Measurements from ENCODE around the gene LPCAT3. TPM values are rescaled to one million over a fixed set of nuclear protein-coding genes. Genes with fewer than 3 reads are reported as not detected.

The LPCAT3 gene
- total RNA-seq, 1 donor from 2014 or later, result 6.6 TPM

DNA sequence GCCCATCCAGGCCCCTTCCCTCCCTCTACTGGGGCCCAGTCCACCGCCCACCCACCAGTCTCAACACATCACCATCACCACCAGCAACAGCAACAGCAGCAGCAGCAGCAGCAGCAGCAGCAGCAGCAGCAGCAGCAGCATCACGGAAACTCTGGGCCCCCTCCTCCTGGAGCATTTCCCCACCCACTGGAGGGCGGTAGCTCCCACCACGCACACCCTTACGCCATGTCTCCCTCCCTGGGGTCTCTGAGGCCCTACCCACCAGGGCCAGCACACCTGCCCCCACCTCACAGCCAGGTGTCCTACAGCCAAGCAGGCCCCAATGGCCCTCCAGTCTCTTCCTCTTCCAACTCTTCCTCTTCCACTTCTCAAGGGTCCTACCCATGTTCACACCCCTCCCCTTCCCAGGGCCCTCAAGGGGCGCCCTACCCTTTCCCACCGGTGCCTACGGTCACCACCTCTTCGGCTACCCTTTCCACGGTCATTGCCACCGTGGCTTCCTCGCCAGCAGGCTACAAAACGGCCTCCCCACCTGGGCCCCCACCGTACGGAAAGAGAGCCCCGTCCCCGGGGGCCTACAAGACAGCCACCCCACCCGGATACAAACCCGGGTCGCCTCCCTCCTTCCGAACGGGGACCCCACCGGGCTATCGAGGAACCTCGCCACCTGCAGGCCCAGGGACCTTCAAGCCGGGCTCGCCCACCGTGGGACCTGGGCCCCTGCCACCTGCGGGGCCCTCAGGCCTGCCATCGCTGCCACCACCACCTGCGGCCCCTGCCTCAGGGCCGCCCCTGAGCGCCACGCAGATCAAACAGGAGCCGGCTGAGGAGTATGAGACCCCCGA lies 81.4 kb downstream of the LPCAT3 start:
- no peak for DNase-seq

DNA sequence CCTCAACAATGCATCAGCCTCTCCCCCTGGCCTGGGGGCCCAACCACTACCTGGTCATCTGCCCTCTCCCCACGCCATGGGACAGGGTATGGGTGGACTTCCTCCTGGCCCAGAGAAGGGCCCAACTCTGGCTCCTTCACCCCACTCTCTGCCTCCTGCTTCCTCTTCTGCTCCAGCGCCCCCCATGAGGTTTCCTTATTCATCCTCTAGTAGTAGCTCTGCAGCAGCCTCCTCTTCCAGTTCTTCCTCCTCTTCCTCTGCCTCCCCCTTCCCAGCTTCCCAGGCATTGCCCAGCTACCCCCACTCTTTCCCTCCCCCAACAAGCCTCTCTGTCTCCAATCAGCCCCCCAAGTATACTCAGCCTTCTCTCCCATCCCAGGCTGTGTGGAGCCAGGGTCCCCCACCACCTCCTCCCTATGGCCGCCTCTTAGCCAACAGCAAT lies 82.1 kb downstream of the LPCAT3 start:
- no peak for DNase-seq

DNA sequence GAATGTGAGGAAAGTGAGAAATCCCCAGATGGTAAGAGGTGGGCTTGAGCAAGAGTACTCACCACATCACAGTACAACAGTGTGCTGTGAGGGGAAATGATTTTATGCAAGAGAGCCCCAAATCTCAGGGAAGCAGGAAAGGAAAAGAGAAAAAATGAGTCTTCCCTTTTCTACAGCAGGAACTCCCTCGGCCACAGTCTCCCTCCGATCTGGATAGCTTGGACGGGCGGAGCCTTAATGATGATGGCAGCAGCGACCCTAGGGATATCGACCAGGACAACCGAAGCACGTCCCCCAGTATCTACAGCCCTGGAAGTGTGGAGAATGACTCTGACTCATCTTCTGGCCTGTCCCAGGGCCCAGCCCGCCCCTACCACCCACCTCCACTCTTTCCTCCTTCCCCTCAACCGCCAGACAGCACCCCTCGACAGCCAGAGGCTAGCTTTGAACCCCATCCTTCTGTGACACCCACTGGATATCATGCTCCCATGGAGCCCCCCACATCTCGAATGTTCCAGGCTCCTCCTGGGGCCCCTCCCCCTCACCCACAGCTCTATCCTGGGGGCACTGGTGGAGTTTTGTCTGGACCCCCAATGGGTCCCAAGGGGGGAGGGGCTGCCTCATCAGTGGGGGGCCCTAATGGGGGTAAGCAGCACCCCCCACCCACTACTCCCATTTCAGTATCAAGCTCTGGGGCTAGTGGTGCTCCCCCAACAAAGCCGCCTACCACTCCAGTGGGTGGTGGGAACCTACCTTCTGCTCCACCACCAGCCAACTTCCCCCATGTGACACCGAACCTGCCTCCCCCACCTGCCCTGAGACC lies 82.7 kb downstream of the LPCAT3 start:
- DNase-seq, result no peak

DNA sequence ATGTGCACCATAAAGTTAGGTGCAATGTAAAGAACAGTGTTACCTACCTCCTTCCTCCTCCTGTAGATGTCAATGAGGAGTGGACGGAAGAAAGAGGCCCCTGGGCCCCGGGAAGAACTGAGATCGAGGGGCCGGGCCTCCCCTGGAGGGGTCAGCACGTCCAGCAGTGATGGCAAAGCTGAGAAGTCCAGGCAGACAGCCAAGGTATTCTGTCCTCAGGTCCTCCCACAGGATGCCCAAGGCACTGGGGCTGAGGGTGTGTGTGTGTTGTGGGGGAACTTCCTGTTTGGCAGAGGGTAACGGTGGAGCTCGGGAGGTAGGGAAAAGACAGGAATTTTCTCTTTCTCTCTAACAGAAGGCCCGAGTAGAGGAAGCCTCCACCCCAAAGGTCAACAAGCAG lies 84.2 kb downstream of the LPCAT3 start:
- DNase-seq, result no peak

DNA sequence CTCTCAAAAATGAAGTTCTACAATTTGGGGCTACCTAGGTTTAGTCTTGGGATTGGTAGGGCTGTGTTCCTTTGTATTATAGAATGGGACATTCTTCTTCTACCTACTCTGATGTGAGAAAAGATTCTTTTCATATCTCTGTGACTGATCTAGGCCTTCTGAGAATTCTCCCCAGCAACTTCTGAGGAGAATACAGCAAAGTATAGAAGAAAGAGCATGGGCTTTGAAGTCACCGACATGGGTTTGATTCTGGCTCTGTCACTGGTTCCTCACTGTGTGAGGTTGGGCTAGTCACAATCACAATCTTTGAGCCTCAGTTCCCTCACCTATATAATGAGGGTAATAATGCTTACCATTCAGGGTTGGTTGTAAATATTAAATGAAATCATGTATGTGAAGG lies 85.5 kb downstream of the LPCAT3 start:
- DNase-seq, result no peak

DNA sequence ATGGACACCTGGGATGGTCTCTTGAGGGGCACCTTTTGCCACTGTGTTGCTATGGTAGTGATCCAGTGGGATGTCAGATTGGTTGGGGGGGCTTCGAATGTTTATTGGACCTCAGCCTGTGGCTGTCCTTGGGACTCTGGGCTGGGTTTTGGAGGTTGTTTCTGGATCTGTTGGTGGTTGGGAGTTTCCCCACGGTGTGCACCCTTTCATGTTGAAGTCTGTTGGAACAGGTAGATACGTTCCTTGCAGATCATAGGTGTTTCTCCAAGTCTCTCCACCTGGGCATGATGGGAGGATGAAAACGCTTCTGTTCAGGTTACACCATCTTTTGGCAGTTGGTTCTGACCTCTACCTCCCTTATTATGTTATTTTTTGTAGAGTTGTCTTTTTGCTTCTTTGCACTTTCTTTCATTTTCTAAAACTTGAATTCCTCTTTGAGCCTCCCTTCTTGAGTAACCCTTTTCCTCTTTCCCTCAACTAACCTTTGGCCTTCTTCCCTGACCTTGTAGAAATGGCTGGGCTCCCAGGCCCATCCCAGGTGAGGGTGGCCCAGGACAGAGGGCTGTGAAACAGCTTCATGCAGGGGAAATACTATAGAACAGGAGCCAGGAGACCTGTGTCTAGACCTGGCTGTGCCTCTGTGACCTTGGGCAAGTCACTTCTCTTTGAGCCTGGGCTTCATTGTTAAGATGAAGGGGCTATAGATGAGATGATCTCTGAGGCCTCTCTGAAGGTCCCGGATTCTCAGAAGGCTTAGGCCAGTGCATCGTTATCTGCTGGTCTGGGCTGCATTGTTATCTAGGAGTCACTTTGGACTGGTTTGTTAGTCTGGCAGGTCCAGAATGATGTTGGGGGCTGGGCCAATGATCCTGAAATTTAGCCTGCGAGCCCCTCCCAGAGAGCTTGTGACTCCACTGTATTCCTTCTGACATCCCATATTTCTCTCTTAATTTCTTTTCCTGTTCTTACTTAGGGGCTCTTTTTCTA lies 88.5 kb downstream of the LPCAT3 start:
- no peak for DNase-seq

DNA sequence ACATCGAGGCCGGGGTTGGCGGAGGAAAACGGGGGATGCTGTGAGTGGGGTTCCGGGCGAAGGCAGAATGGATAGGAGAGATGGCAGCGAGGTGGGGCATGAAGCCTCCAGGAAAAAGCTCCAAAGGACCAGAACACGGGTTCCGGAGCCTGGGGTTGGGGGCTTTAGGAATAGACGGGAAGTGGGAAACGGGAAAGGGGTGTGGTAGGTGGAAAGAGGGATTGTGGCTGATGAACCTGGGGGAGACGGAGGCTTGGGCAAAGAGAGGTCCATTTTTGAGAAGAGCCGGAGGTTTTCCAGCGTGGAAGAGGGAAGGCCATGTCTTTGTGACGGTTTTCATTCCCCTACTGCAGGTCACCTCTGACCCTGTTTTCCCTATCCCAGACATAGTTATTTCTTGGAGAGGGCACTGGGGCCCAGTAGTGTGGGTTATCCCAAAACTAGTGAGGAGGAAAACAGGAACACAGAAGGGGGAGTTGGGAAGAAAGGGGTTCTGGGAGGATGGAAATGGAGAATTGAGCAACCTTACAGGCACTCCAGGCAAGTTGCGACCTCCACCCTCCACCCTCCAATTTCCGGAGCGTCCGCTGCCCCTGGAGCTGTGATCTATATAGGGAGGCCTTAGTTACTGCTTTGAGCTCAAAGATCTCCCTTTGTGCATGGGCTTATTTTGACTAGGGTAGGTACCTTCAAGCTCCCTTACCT lies 89.4 kb downstream of the LPCAT3 start:
- DNase-seq, result no peak

DNA sequence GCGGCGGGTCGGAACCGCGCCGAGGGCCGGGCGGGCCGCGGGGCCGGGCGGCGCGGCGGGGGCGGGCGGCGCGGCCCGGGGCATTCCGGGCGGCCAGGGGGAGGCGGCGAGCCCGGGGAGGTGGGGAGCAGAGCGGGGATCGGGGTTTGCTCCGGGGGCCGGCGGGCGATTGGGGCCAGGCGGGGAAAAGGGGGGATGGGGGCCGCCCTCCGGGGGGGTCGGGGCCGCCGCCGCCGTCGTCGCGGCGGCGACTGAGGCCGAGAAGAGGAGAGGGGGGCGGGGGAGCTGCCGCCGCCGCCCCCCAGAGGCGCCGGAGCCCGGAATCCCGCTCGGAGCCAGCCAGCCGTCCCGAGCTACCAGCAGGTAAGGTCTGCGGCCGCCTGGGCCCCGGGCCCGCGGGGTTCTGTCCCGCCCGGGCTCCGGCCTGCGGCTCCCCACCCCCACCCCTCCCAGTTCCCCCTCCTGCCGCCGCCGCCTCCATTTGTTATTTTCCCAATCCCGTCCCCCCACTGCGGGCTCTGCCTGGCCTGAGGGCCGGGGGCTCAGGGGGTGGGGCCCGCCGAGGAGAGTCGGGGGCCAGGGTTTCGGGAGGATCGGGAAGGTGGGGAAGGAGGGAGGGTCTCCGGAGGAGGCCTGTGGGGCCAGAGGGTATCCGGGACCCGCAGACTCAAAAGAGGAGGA lies 90.1 kb downstream of the LPCAT3 start:
- DNase-seq, result no peak

DNA sequence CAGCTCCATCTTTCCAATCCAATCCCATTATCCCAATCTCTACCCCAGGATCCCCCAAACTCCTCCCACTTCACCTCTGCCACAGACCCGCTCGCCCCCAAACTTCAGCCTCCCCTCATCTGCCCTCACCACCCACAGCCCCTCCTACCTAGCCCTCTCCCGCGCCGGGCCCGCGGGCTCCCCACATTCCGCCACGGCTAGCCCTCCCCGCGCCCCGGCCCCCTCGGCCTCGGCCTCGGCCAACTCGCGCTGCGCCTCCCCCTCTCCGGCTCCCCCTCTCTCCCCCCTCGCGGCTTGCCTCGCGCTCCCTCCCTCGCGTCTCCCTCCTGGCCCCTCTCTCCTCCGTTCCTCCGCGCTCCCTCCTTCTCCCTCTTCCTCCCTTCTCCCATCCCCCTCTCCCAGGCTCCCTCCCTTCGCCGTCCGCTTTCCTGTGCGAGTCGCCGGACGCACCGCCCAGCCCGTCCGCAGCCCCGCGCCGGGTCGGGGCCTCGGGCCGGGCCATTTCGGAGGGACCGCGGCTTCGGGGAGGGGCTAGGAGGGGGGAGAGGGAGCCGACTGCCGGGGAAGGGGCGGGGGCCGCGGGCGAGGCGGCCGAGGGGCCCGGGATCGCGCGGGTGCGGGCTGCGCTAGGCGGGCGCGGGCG lies 90.8 kb downstream of the LPCAT3 start, which contains the start of gene ATN1:
Gene ATN1, plus strand, starts transcription at position 581 of the 643 bp plus-strand sequence. CDS start 6,043 bp downstream, outside the sequence.
- DNase-seq, result peak; percentile 51

Small RNAs within 50 kb of the gene (small RNA-seq; reads per million reads assigned to genes)
- gene AC006512.1 (not detected), gene MIR141 (0.29 reads per million, percentile 10 among the genes with 10 or more reads in this experiment), gene MIR200C (0.09 reads per million), gene RNU7-1 (not detected), gene SCARNA12 (0.84 reads per million, percentile 69 among the genes with 10 or more reads in this experiment)

Other genes with a start within 250 kb of the LPCAT3 start
- not detected for gene LAG3, start 246.0 kb downstream of the LPCAT3 start, total RNA-seq
- gene CD4, start 228.9 kb downstream of the LPCAT3 start, total RNA-seq, result 2.3 TPM
- 61.3 TPM for gene GPR162, start 196.7 kb downstream of the LPCAT3 start, total RNA-seq
- 11.2 TPM for gene P3H3, start 190.1 kb downstream of the LPCAT3 start, total RNA-seq
- 0.94 TPM for gene GNB3, start 177.6 kb downstream of the LPCAT3 start, total RNA-seq
- 3.9 TPM for gene CDCA3, start 167.2 kb downstream of the LPCAT3 start, total RNA-seq
- gene USP5, start 166.3 kb downstream of the LPCAT3 start, total RNA-seq, result 66.8 TPM
- gene TPI1, start 150.9 kb downstream of the LPCAT3 start, total RNA-seq, result 179 TPM
- 2.8 TPM for gene SPSB2, start 145.2 kb downstream of the LPCAT3 start, total RNA-seq
- gene LRRC23, start 113.7 kb downstream of the LPCAT3 start, total RNA-seq, result 7.6 TPM
- 137 TPM for gene ENO2, start 103.9 kb downstream of the LPCAT3 start, total RNA-seq
- gene ATN1, start 90.5 kb downstream of the LPCAT3 start, total RNA-seq, result 9.2 TPM
- gene RNU7-1, start 74.7 kb downstream of the LPCAT3 start, total RNA-seq, result not detected
- gene C12orf57, start 74.5 kb downstream of the LPCAT3 start, total RNA-seq, result 243 TPM
- gene PTPN6, start 67.1 kb downstream of the LPCAT3 start, total RNA-seq, result 3.1 TPM
- 102 TPM for gene PHB2, start 47.8 kb downstream of the LPCAT3 start, total RNA-seq
- gene EMG1, start 47.6 kb downstream of the LPCAT3 start, total RNA-seq, result 26.0 TPM
- gene C1S, start 42.2 kb upstream of the LPCAT3 start, total RNA-seq, result 10.8 TPM
- 2.5 TPM for gene C1R, start 74.0 kb upstream of the LPCAT3 start, total RNA-seq
- 3.4 TPM for gene C1RL, start 90.7 kb upstream of the LPCAT3 start, total RNA-seq
- not detected for gene RBP5, start 110.4 kb upstream of the LPCAT3 start, total RNA-seq
- gene CLSTN3, start 111.9 kb upstream of the LPCAT3 start, total RNA-seq, result 60.5 TPM
- 71.1 TPM for gene PEX5, start 171.2 kb upstream of the LPCAT3 start, total RNA-seq